GM12872 (cell line): ENCODE data around the gene HUS1B.

Experiments
- TF ChIP-seq, protein P1 (sequence below): IDR thresholded peaks from 3 replicates; pipeline ENCODE4 v1.5.1; 2011; ENCODE audit warnings: low read depth, mild to moderate bottlenecking, low read length, moderate library complexity; ENCODE audit not compliant: insufficient read depth

The HUS1B gene

DNA sequence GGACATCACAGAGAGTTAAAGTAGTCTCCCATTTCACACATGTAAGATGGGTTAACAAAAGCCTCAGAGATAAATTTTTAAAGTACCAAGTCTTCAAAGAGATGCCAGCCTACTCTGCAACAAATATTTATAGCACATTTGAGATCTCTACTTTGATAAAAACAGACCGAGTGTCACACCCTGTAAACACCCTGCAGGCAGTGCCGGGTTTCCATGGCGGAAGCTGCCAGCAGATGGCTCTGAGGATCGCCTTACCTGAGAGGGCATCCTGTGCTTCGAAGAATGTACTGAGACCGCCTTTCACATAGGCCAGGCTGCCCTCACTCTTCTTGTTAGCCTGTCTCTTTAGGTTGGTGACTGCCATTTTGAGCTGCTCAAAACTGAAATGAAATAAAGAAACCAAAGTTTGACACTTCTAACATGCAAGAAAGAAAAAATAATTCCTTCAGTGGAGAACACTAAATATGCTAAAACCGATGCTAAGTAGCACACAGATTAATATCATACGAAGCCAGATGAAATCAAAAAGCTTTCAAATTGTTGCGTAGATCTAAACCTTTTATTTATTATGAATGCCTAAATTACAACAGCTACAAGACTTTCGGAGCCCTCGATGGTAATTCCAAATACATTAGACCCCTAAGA is 39.3 kb downstream of the HUS1B start:
- TF ChIP-seq, protein P1, sequence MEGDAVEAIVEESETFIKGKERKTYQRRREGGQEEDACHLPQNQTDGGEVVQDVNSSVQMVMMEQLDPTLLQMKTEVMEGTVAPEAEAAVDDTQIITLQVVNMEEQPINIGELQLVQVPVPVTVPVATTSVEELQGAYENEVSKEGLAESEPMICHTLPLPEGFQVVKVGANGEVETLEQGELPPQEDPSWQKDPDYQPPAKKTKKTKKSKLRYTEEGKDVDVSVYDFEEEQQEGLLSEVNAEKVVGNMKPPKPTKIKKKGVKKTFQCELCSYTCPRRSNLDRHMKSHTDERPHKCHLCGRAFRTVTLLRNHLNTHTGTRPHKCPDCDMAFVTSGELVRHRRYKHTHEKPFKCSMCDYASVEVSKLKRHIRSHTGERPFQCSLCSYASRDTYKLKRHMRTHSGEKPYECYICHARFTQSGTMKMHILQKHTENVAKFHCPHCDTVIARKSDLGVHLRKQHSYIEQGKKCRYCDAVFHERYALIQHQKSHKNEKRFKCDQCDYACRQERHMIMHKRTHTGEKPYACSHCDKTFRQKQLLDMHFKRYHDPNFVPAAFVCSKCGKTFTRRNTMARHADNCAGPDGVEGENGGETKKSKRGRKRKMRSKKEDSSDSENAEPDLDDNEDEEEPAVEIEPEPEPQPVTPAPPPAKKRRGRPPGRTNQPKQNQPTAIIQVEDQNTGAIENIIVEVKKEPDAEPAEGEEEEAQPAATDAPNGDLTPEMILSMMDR: no peak

DNA sequence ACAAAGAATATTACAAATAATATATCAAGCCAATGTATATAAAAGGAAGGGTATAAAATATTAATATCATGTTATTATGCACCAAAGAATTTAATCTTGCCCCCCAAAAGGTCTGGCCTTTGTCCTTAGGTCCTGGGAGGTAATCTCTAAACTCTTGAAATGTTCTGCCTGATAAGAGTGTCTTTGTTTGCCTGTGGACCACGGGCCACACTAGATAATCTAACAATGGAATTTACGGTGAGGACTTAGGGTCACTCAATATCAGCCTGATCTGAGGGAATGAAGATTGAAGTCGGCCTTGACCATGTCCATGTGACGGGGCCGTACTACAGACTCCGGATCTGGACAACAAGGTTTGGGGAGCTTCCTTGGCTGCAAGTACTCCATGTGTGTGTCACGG is 42.9 kb downstream of the HUS1B start:
- TF ChIP-seq, protein P1: no peak

DNA sequence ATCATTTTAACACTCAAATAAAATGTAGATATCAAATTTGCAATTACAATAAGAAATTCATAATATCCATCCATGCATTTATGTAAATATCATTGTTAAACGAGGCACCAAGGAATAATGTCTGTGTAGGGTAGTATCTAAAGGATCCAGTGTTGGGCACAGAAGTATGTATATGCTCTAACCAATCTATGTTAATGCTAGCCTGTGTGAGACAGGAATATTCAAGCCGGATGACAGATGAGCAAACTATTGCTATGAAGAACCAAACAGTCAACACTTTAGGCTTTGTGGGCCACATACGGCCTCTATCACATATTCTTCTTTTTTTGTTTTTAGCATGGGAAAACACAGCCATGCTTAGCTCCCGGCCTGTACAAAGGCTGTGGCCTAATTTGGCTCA is 45.0 kb downstream of the HUS1B start:
- TF ChIP-seq, protein P1: no peak

DNA sequence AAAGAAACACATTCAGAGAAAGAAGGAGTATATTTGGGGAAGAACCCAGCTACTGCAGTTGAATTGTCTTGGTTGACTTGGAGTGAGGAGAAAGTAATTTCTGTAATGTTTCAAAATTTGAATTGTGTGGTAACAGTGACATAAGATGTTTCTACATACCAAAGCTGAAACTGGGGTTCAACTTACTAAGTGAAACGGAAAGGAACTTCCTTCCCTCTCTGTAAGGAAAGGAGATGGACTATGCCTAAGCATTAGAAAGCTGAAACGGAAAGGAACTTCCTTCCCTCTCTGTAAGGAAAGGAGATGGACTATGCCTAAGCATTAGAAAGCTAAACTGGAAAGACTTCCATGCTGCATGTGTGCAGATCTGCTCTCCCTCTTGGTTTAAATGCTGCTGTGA is 46.0 kb downstream of the HUS1B start:
- TF ChIP-seq, protein P1: no peak

DNA sequence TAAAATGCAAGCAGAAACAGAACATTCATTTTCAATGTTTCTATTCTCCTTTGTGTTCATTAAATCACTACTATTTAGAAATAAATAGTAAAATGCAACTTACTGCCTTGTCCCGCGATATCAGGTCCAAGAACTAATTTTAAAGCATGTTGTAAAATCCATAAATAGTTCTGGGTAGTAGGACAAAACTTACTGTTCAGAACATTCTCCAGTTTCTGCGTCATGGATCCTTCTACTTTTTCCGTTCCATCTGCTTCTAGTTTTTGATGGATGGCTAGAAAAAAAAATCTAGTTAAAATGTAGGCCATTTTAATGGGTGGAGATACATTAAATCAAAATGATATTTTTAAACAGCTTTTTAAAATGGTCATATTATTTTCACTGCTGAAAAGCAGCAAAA is 47.0 kb downstream of the HUS1B start:
- TF ChIP-seq, protein P1: no peak

DNA sequence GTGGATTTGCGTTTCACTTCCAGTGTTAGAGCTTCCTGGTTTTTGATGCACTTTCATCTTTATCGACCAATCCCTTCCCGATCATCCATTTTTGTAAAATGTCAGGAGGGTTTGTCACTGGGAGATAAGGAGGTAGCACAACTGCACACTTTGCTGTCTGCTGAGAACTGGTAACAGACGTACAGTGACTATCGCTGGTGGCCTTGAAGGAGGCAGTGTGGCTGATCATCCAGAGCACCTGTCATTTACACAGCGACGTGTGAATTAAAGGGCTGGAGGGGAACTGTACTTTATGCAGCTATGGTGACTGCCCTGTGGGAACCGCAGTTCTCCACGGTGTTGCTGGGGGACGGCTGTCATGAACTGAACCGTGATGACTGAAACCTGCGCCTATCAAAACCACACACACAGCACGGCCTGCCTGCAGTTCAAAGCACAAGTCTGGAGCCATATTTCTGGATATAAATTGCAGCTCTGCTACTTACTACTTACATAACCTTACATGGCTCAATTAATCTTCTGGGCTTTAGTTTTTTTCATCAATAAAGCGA is 50.0 kb downstream of the HUS1B start:
- TF ChIP-seq, protein P1: no peak
